SK-N-SH (cell line): ENCODE data around the gene SUGP2. TPM values are rescaled to one million over a fixed set of nuclear protein-coding genes. Genes with fewer than 3 reads are reported as not detected.

ENCODE experiments used
- CTCF ChIA-PET: fragments of 300-600, 350-600 bp; formaldehyde crosslinking; extraction: SDS; loops from one replicate; lab custom pipeline; 2021; lab: Yijun Ruan, JAX
- POLR2A ChIA-PET: fragments of 350-600 bp; sonication (Branson Sonifier 250); formaldehyde crosslinking; extraction: SDS; loops from one replicate; lab custom pipeline; 2020; ENCODE audit warnings: antibody characterized with exemption, inconsistent platforms; lab: Yijun Ruan, JAX
- DNase-seq: peaks from one replicate; pipeline ENCODE4 v3.0.0; 2012
- H2AFZ ChIP-seq: fragments of 200-600 bp; sonication (generic); 2 replicates; pipeline ENCODE4 v1.8.1; 2016; ENCODE audit warnings: antibody characterized with exemption, mild to moderate bottlenecking, low read depth
- H3F3A ChIP-seq: fragments of 200-600 bp; sonication (generic); replicated peaks from 2 replicates; pipeline ENCODE3; 2016; ENCODE audit warnings: antibody characterized with exemption, mild to moderate bottlenecking; ENCODE audit not compliant: insufficient read depth
- H3K27ac ChIP-seq, 2 experiments: fragments of 200-500 bp in 1 of 2; fragments of 200-600 bp in 1 of 2; sonication (Bioruptor generic) in 1 of 2; sonication (generic), shearing (Covaris generic) in 1 of 2; 2 replicates each; pipeline versions ENCODE4 v1.5.1 to v1.6.1; 2014 to 2016; ENCODE audit warnings: low read depth in 2 of 2, inconsistent platforms in 1 of 2, low read length in 1 of 2, mild to moderate bottlenecking in 1 of 2, mixed read lengths in 1 of 2
- H3K27me3 ChIP-seq: fragments of 200-600 bp; sonication (generic), shearing (Covaris generic); 2 replicates; pipeline ENCODE4 v1.6.1; 2016; ENCODE audit warnings: mixed run types; ENCODE audit not compliant: insufficient read depth
- H3K36me3 ChIP-seq, 2 experiments: fragments of 200-500 bp in 1 of 2; fragments of 200-600 bp in 1 of 2; sonication (Bioruptor generic) in 1 of 2; sonication (generic) in 1 of 2; replicated peaks in 1 of 2; 2 replicates each; pipeline versions ENCODE3 to v1.5.1; 2014 to 2016; ENCODE audit warnings: low read length in 1 of 2, mild to moderate bottlenecking in 1 of 2; ENCODE audit not compliant: insufficient read depth in 2 of 2, control insufficient read depth in 1 of 2
- H3K4me1 ChIP-seq, 2 experiments: fragments of 200-500 bp in 1 of 2; fragments of 200-600 bp in 1 of 2; sonication (Bioruptor generic) in 1 of 2; sonication (generic), shearing (Covaris generic) in 1 of 2; 2 replicates each; pipeline versions ENCODE4 v1.5.1 to v1.6.1; 2014 to 2016; ENCODE audit warnings: low read depth in 1 of 2, low read length in 1 of 2, mixed run types in 1 of 2; ENCODE audit not compliant: insufficient read depth in 2 of 2, control insufficient read depth in 1 of 2
- H3K4me2 ChIP-seq: fragments of 200-600 bp; sonication (generic), shearing (Covaris generic); 2 replicates; pipeline ENCODE4 v1.6.1; 2017; ENCODE audit warnings: mixed run types
- H3K4me3 ChIP-seq, 2 experiments: fragments of 200-500 bp in 1 of 2; fragments of 200-600 bp in 1 of 2; sonication (Bioruptor generic) in 1 of 2; sonication (generic), shearing (Covaris generic) in 1 of 2; 2 replicates each; pipeline versions ENCODE4 v1.5.1 to v1.8.1; 2014 to 2016; ENCODE audit warnings: low read depth in 2 of 2, inconsistent platforms in 1 of 2, low read length in 1 of 2, mild to moderate bottlenecking in 1 of 2, mixed read lengths in 1 of 2, moderate library complexity in 1 of 2
- H3K79me2 ChIP-seq: fragments of 200-600 bp; sonication (generic); 2 replicates; pipeline ENCODE4 v1.8.1; 2017; ENCODE audit warnings: mild to moderate bottlenecking; ENCODE audit not compliant: insufficient read depth
- H3K9ac ChIP-seq: fragments of 200-600 bp; sonication (generic); 2 replicates; pipeline ENCODE4 v1.6.1; 2017; ENCODE audit warnings: mixed run types
- H3K9me2 ChIP-seq: fragments of 200-600 bp; sonication (generic); 2 replicates; pipeline ENCODE4 v1.6.1; 2017; ENCODE audit warnings: mixed run types
- H3K9me3 ChIP-seq: fragments of 200-600 bp; sonication (generic); 2 replicates; pipeline ENCODE4 v1.6.1; 2017; ENCODE audit warnings: mixed run types, mild to moderate bottlenecking, moderate library complexity
- H4K20me1 ChIP-seq: fragments of 200-600 bp; sonication (generic); 2 replicates; pipeline ENCODE4 v1.6.1; 2017; ENCODE audit warnings: mild to moderate bottlenecking, mixed run types; ENCODE audit not compliant: insufficient read depth
- CTCF ChIP-seq: fragments of 200-600 bp; sonication (generic); IDR thresholded peaks from 2 replicates; pipeline ENCODE4 v1.6.1; 2017; ENCODE audit warnings: antibody characterized with exemption, mild to moderate bottlenecking, moderate library complexity
- FOSL2 ChIP-seq: IDR thresholded peaks from 2 replicates; pipeline ENCODE4 v1.4.0; 2012; ENCODE audit warnings: low read depth, mild to moderate bottlenecking, moderate library complexity, borderline replicate concordance
- FOXJ3 ChIP-seq: sonication (generic); formaldehyde crosslinking; IDR thresholded peaks from 2 replicates; pipeline ENCODE4 v1.5.1; 2020; ENCODE audit warnings: mild to moderate bottlenecking, missing genetic modification reagents
- FOXM1 ChIP-seq: IDR thresholded peaks from 2 replicates; pipeline ENCODE4 v1.4.0; 2012; ENCODE audit warnings: low read depth, mild to moderate bottlenecking
- IRF3 ChIP-seq: fragments of 150-350 bp; IDR thresholded peaks from 2 replicates; pipeline ENCODE4 v1.6.1; 2016; ENCODE audit warnings: mild to moderate bottlenecking, low read depth, low read length
- MEF2A ChIP-seq: IDR thresholded peaks from 2 replicates; pipeline ENCODE4 v1.4.0; 2012; ENCODE audit warnings: low read depth, borderline replicate concordance
- NFIC ChIP-seq: IDR thresholded peaks from 2 replicates; pipeline ENCODE4 v1.4.0; 2012; ENCODE audit warnings: borderline replicate concordance
- PBX3 ChIP-seq: IDR thresholded peaks from 2 replicates; pipeline ENCODE4; 2012
- RAD21 ChIP-seq: IDR thresholded peaks from 2 replicates; pipeline ENCODE4 v1.6.1; 2012; ENCODE audit warnings: mild to moderate bottlenecking, low read length
- RCOR1 ChIP-seq: fragments of 150-350 bp; IDR thresholded peaks from 2 replicates; pipeline ENCODE4 v1.6.1; 2017; ENCODE audit warnings: antibody characterized with exemption, low read length
- SMC3 ChIP-seq: IDR thresholded peaks from 2 replicates; pipeline ENCODE4 v1.6.1; 2012; ENCODE audit warnings: low read depth, low read length, improper control_type of control experiment
- TCF12 ChIP-seq: IDR thresholded peaks from 2 replicates; pipeline ENCODE4 v1.4.0; 2012
- USF1 ChIP-seq: IDR thresholded peaks from 2 replicates; pipeline ENCODE4 v1.4.0; 2012; ENCODE audit warnings: low read depth, borderline replicate concordance
- YY1 ChIP-seq: IDR thresholded peaks from 2 replicates; pipeline ENCODE4 v1.4.0; 2012; ENCODE audit warnings: low read depth, mild to moderate bottlenecking
- WGBS: methylation state at CpG from one replicate; pipeline ENCODE4 v1.1.6; 2017; ENCODE audit warnings: low lambda C conversion rate; 5-methylcytosine and 5-hydroxymethylcytosine counted together
- polyA plus RNA-seq, 3 experiments: library from polyadenylated mRNA; depleted of rRNA; stranded (reverse); fragments of >200 nt; gene quantifications; 2 replicates each; pipeline ENCODE4 v1.2.3, GENCODE V29; 2012

Gene SUGP2
- polyA plus RNA-seq, 1 of the 3 experiments (the other 2 are of a cell fraction) = 56.3 TPM

- H3K9ac ChIP-seq = no peak overlapping the region
- no peaks in the 10 kb centered on the region for H3K9me3 ChIP-seq
- H3K4me1 ChIP-seq = no peaks in the 10 kb centered on the region
- no peak overlapping the region for H3K27ac ChIP-seq
- H3F3A ChIP-seq = no peaks in the 10 kb centered on the region
- ChIA-PET CTCF (interaction anchor here (0.8 to 5.6 kb wide), 12 partner anchors 8 to 120 kb away, joined by 3 to 34 read pairs (median 4); no protein-coding TSS in a partner anchor), POLR2A (no interaction called here)
- no peak for DNase-seq
- 92% methylated on average over 14 of the region's 15 CpGs for WGBS
- H4K20me1 ChIP-seq = no peaks in the 10 kb centered on the region
- no peak overlapping the region for H3K4me3 ChIP-seq
- no peak for TF ChIP-seq IRF3
- TF ChIP-seq NFIC = no peak
- no peak for TF ChIP-seq TCF12
- no peak for TF ChIP-seq FOXJ3 (CRISPR knock-in tag)
- no peak for TF ChIP-seq FOXM1
- no peak for TF ChIP-seq RCOR1
- TF ChIP-seq MEF2A = no peak
- no peak for TF ChIP-seq USF1
- TF ChIP-seq FOSL2 = no peak
- TF ChIP-seq YY1 = no peak
- no peak for TF ChIP-seq PBX3
- TF ChIP-seq, all 33 proteins: peak for 0
- Histone ChIP-seq H2AFZ (no peak overlapping the region), H3K36me3 (peaks cover 0 to 38% of the 10 kb centered on the region in 2 experiments), H3K4me2 (no peak overlapping the region), H3K79me2 (no peaks in the 10 kb centered on the region), H3K9me2 (no peaks in the 10 kb centered on the region), H3K27me3 (no peaks in the 10 kb centered on the region)
These were observed 21.1 kb upstream of the SUGP2 start for GRCh38 chr19:19054315-19054938.

- POLR2A ChIA-PET = no interaction called here
- Histone ChIP-seq H3K36me3 (peaks cover 1 to 38% of the 10 kb centered on the region in 2 experiments), H3K9me3 (no peaks in the 10 kb centered on the region), H4K20me1 (no peaks in the 10 kb centered on the region), H3K79me2 (no peaks in the 10 kb centered on the region), H2AFZ (no peak overlapping the region), H3K4me3 (no peak overlapping the region; a peak in 1 of 4 replicates), H3K4me2 (no peak overlapping the region), H3K27ac (no peak overlapping the region), H3K9ac (no peak overlapping the region)
- WGBS = 92% methylated on average over 24 of the region's 25 CpGs
- DNase-seq = peak; percentile 82
- CTCF ChIA-PET = interaction anchor here (0.7 to 5.6 kb wide), 14 partner anchors 8 to 121 kb away, joined by 3 to 34 read pairs (median 4); no protein-coding TSS in a partner anchor
- TF ChIP-seq PBX3 = no peak
- peak; percentile 84 for TF ChIP-seq CTCF
- TF ChIP-seq SMC3 = peak; percentile 48
- peak; percentile 72 for TF ChIP-seq RAD21
- TF ChIP-seq, all 33 proteins: peak for 3
- H3K9me2 ChIP-seq = no peaks in the 10 kb centered on the region
- no peaks in the 10 kb centered on the region for H3K27me3 ChIP-seq
- H3F3A ChIP-seq = no peaks in the 10 kb centered on the region
- H3K4me1 ChIP-seq = no peaks in the 10 kb centered on the region
These were observed 20.4 kb upstream of the SUGP2 start for GRCh38 chr19:19053508-19054314.
